ENCODE measurements around the gene NKX1-1. TPM values are rescaled to one million over a fixed set of nuclear protein-coding genes. Genes with fewer than 3 reads are reported as not detected.

The NKX1-1 gene
- total RNA-seq, 3 donors from 2014 or later = not detected

- intact Hi-C loops (cut with DNase I; ENCODE audit: low total_unique reads) = no loop called here
- Histone ChIP-seq H3K4me1 (no peaks in the 10 kb centered on the region), H3K27me3 (no peaks in the 10 kb centered on the region), H3K27ac (peak overlapping the region in 1 of 2 donors; percentile 90), H3K9me3 (no peaks in the 10 kb centered on the region), H3K4me3 (peak overlapping the region in 1 of 3 donors; percentile 19), H3K36me3 (no peaks in the 10 kb centered on the region)
- no peak for DNase-seq (ENCODE audit: low spot score in 2 of 2)
- TF ChIP-seq POLR2A (IDR thresholded peaks at IDR 0.05) = no peak
- TF ChIP-seq, protein P1, sequence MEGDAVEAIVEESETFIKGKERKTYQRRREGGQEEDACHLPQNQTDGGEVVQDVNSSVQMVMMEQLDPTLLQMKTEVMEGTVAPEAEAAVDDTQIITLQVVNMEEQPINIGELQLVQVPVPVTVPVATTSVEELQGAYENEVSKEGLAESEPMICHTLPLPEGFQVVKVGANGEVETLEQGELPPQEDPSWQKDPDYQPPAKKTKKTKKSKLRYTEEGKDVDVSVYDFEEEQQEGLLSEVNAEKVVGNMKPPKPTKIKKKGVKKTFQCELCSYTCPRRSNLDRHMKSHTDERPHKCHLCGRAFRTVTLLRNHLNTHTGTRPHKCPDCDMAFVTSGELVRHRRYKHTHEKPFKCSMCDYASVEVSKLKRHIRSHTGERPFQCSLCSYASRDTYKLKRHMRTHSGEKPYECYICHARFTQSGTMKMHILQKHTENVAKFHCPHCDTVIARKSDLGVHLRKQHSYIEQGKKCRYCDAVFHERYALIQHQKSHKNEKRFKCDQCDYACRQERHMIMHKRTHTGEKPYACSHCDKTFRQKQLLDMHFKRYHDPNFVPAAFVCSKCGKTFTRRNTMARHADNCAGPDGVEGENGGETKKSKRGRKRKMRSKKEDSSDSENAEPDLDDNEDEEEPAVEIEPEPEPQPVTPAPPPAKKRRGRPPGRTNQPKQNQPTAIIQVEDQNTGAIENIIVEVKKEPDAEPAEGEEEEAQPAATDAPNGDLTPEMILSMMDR (IDR thresholded peaks at IDR 0.05) = no peak
- TF ChIP-seq POLR2AphosphoS5 (IDR thresholded peaks at IDR 0.05) = no peak
Measured at GRCh38 chr4:1360423-1361283, 45.6 kb downstream of the NKX1-1 start.

DNA sequence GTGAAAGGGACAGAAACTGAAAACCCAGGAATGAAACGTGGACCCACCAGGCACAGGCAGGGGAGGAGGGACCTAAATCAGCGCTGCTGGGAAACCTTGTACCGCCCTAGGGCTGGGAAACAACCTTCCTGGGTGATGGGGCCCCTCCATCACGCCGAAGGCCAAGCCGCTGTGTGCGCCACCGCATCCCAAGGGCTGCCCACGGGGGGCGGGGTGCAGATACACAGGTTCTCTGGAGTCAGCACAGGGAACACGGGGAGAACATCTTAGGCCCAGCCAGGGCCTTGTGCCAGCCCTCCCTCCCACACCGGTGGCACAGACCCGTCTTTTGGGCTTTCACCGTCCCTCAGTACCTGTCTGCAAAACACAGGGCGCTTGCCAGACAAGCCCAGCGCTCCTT lies 46.3 kb downstream of the NKX1-1 start:
- intact Hi-C loops (cut with DNase I; ENCODE audit: low total_unique reads) = no loop called here
- DNase-seq (ENCODE audit: low spot score in 2 of 2) = no peak
- Histone ChIP-seq H3K9me3 (no peaks in the 10 kb centered on the region), H3K4me3 (peak overlapping the region in 1 of 3 donors; percentile 19), H3K27me3 (no peaks in the 10 kb centered on the region), H3K4me1 (no peaks in the 10 kb centered on the region), H3K36me3 (no peaks in the 10 kb centered on the region), H3K27ac (peak overlapping the region in 1 of 2 donors; percentile 90)
- TF ChIP-seq, protein P1 (IDR thresholded peaks at IDR 0.05) = no peak
- no peak for TF ChIP-seq POLR2A (IDR thresholded peaks at IDR 0.05)
- no peak for TF ChIP-seq POLR2AphosphoS5 (IDR thresholded peaks at IDR 0.05)

- Histone ChIP-seq H3K36me3 (no peaks in the 10 kb centered on the region), H3K27ac (no peak overlapping the region), H3K27me3 (no peaks in the 10 kb centered on the region), H3K4me1 (no peaks in the 10 kb centered on the region), H3K4me3 (no peak overlapping the region), H3K9me3 (no peaks in the 10 kb centered on the region)
- TF ChIP-seq, protein P1 (IDR thresholded peaks at IDR 0.05) = no peak
- TF ChIP-seq POLR2AphosphoS5 (IDR thresholded peaks at IDR 0.05) = no peak
- no peak for TF ChIP-seq POLR2A (IDR thresholded peaks at IDR 0.05)
- DNase-seq (ENCODE audit: low spot score in 2 of 2) = no peak
- intact Hi-C loops (cut with DNase I; ENCODE audit: low total_unique reads) = no loop called here
Measured at GRCh38 chr4:1359144-1359501, 47.1 kb downstream of the NKX1-1 start.

DNA sequence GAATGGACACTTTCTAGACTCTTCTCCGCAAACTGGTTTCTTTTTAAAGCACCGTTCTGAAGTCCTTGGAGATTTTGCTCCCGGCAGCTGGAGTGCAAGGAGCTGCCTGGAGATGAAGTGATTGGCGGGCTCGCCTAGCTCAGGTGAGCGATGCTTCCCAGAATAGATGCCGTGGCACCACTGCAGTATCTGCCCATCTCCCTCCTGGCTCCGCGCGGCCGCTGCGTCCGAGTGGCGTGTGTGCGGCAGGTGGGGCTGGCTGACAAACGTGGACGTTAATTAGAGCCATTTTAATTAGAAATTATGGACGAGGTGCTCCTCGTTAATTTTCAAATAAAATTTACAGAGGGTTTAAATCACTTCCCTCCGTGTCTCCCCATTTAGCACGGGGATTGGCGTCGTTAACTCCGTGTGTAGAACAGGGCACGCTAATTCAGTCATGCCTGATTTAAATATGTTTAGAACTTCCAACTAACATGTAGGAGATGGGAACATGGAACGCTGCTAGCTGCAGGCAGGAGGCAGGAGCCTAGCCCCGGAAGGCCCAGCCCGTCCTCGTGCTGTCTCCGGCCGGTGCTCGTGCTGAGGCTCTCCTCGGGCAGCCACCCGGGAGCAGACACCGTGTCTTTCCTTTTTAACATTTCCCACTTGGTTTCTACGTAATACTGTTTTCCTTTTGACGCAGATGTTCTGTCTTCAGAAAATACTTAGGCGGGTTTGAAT lies 47.7 kb downstream of the NKX1-1 start:
- TF ChIP-seq POLR2A (IDR thresholded peaks at IDR 0.05) (no peak), POLR2AphosphoS5 (IDR thresholded peaks at IDR 0.05) (no peak)
- TF ChIP-seq, protein P1 (IDR thresholded peaks at IDR 0.05) = no peak
- H3K4me1 ChIP-seq = no peaks in the 10 kb centered on the region
- no peak for DNase-seq (ENCODE audit: low spot score in 2 of 2)
- no peak overlapping the region for H3K4me3 ChIP-seq
- no peaks in the 10 kb centered on the region for H3K9me3 ChIP-seq
- H3K36me3 ChIP-seq = no peaks in the 10 kb centered on the region
- no peaks in the 10 kb centered on the region for H3K27me3 ChIP-seq
- H3K27ac ChIP-seq = no peak overlapping the region
- intact Hi-C loops (cut with DNase I; ENCODE audit: low total_unique reads) = no loop called here
